OCI-LY1 (cell line): ENCODE data around the gene OXNAD1.

Experiments used
- CTCF ChIP-seq: fragments of 200-600 bp; sonication (generic), shearing (Covaris generic); IDR thresholded peaks from 2 replicates; pipeline ENCODE4 v1.5.1; 2017; ENCODE audit warnings: mild to moderate bottlenecking, antibody characterized with exemption, low read length, moderate library complexity, mixed read lengths
- EZH2 ChIP-seq: fragments of 200-600 bp; sonication (generic), shearing (Covaris generic); IDR thresholded peaks from 2 replicates; pipeline ENCODE4 v1.8.0; 2017; ENCODE audit warnings: borderline replicate concordance, mixed run types, mild to moderate bottlenecking, antibody characterized with exemption, low read length, moderate library complexity, mixed read lengths

GRCh38 chr3:16290827-16291196 is 25.8 kb downstream of the OXNAD1 start:
- TF ChIP-seq EZH2 = no peak
- TF ChIP-seq CTCF = no peak
